GM12801 (cell line): ENCODE results near the gene SLC66A2.

Source experiments
- CTCF ChIP-seq: IDR thresholded peaks from one replicate; pipeline ENCODE4 v1.5.1; 2011; ENCODE audit warnings: control low read depth; ENCODE audit not compliant: insufficient read length; ENCODE audit errors: extremely low read depth

Gene SLC66A2

GRCh38 chr18:79975985-79976680 is 24.7 kb upstream of the SLC66A2 start:
- TF ChIP-seq CTCF = no peak

GRCh38 chr18:79975043-79975442 is 23.6 kb upstream of the SLC66A2 start:
- no peak for TF ChIP-seq CTCF

GRCh38 chr18:79974025-79974654 is 22.7 kb upstream of the SLC66A2 start:
- no peak for TF ChIP-seq CTCF

GRCh38 chr18:79973517-79973916 is 22.1 kb upstream of the SLC66A2 start:
- no peak for TF ChIP-seq CTCF

GRCh38 chr18:79972720-79973119 is 21.3 kb upstream of the SLC66A2 start:
- TF ChIP-seq CTCF = no peak

GRCh38 chr18:79971986-79972385 is 20.5 kb upstream of the SLC66A2 start:
- TF ChIP-seq CTCF = no peak

- TF ChIP-seq CTCF = no peak
These were observed 19.9 kb upstream of the SLC66A2 start for GRCh38 chr18:79971211-79971952.
